ENCODE measurements around the gene WNT7A.

WNT7A gene

GRCh38 chr3:13795816-13796215 is 84.1 kb downstream of the WNT7A start:
- Histone ChIP-seq H3K9me3 (ENCODE audit: insufficient read depth, low read depth, low read length) (peaks cover 2% of the 10 kb centered on the region), H4K8ac (ENCODE audit: low read depth, low read length) (no peak overlapping the region), H3K27me3 (ENCODE audit: insufficient read depth, low read length) (no peaks in the 10 kb centered on the region), H3K79me2 (ENCODE audit: control insufficient read depth, insufficient read depth, low read length, poor library complexity) (no peaks in the 10 kb centered on the region), H4K91ac (ENCODE audit: low read depth, low read length) (no peak overlapping the region), H3K23ac (ENCODE audit: low read length) (no peak overlapping the region), H2BK5ac (ENCODE audit: low read depth, low read length, poor library complexity) (no peak overlapping the region), H3K4ac (ENCODE audit: low read depth, low read length) (no peak overlapping the region), H2BK120ac (ENCODE audit: insufficient read depth, low read length, poor library complexity) (no peak overlapping the region), H3K27ac (ENCODE audit: low read depth, low read length) (no peak overlapping the region), H2AK5ac (ENCODE audit: low read length) (no peak overlapping the region), H2AFZ (ENCODE audit: insufficient read depth, low read length, poor library complexity) (no peak overlapping the region), H3K4me3 (ENCODE audit: low read depth, low read length) (no peak overlapping the region), H4K12ac (ENCODE audit: low read depth, low read length) (no peak overlapping the region), H2BK12ac (ENCODE audit: low read length) (no peak overlapping the region), H3K9ac (ENCODE audit: low read length) (no peak overlapping the region), H3K14ac (ENCODE audit: low read length) (no peak overlapping the region), H3K79me1 (ENCODE audit: low read length) (no peaks in the 10 kb centered on the region), H3K36me3 (ENCODE audit: control insufficient read depth in 1 of 2, insufficient read depth in 2 of 2, low read length in 2 of 2) (no peaks in the 10 kb centered on the region), H3K18ac (ENCODE audit: low read length) (no peak overlapping the region), H3K4me2 (ENCODE audit: low read length) (no peak overlapping the region), H3K4me1 (ENCODE audit: control insufficient read depth in 1 of 2, insufficient read depth in 2 of 2, low read length in 2 of 2) (no peaks in the 10 kb centered on the region)
- no peak for DNase-seq
- no CpG with 5 or more reads among the region's 17 CpGs for WGBS (ENCODE audit: extremely low coverage, insufficient coverage, insufficient read length)

- Histone ChIP-seq H4K12ac (ENCODE audit: low read depth, low read length) (no peak overlapping the region), H3K27ac (ENCODE audit: low read depth, low read length) (no peak overlapping the region), H3K4me3 (ENCODE audit: low read depth, low read length) (no peak overlapping the region), H4K91ac (ENCODE audit: low read depth, low read length) (no peak overlapping the region), H3K4ac (ENCODE audit: low read depth, low read length) (no peak overlapping the region), H3K18ac (ENCODE audit: low read length) (no peak overlapping the region), H4K8ac (ENCODE audit: low read depth, low read length) (no peak overlapping the region), H3K9ac (ENCODE audit: low read length) (no peak overlapping the region), H3K79me1 (ENCODE audit: low read length) (no peaks in the 10 kb centered on the region), H3K9me3 (ENCODE audit: insufficient read depth, low read depth, low read length) (peaks cover 2% of the 10 kb centered on the region), H3K79me2 (ENCODE audit: control insufficient read depth, insufficient read depth, low read length, poor library complexity) (no peaks in the 10 kb centered on the region), H2BK5ac (ENCODE audit: low read depth, low read length, poor library complexity) (no peak overlapping the region), H3K14ac (ENCODE audit: low read length) (no peak overlapping the region), H3K23ac (ENCODE audit: low read length) (no peak overlapping the region), H2BK12ac (ENCODE audit: low read length) (no peak overlapping the region), H3K4me1 (ENCODE audit: control insufficient read depth in 1 of 2, insufficient read depth in 2 of 2, low read length in 2 of 2) (no peaks in the 10 kb centered on the region), H2BK120ac (ENCODE audit: insufficient read depth, low read length, poor library complexity) (no peak overlapping the region), H2AK5ac (ENCODE audit: low read length) (no peak overlapping the region), H3K27me3 (ENCODE audit: insufficient read depth, low read length) (no peaks in the 10 kb centered on the region), H3K36me3 (ENCODE audit: control insufficient read depth in 1 of 2, insufficient read depth in 2 of 2, low read length in 2 of 2) (no peaks in the 10 kb centered on the region), H2AFZ (ENCODE audit: insufficient read depth, low read length, poor library complexity) (no peak overlapping the region), H3K4me2 (ENCODE audit: low read length) (no peak overlapping the region)
- no peak for DNase-seq
- no CpG with 5 or more reads among the region's 9 CpGs for WGBS (ENCODE audit: extremely low coverage, insufficient coverage, insufficient read length)
These were observed 85.5 kb downstream of the WNT7A start for GRCh38 chr3:13794322-13794721.

- Histone ChIP-seq H2BK5ac (ENCODE audit: low read depth, low read length, poor library complexity) (no peak overlapping the region), H4K8ac (ENCODE audit: low read depth, low read length) (no peak overlapping the region), H3K4me1 (ENCODE audit: control insufficient read depth in 1 of 2, insufficient read depth in 2 of 2, low read length in 2 of 2) (no peaks in the 10 kb centered on the region), H3K36me3 (ENCODE audit: control insufficient read depth in 1 of 2, insufficient read depth in 2 of 2, low read length in 2 of 2) (no peaks in the 10 kb centered on the region), H4K91ac (ENCODE audit: low read depth, low read length) (no peak overlapping the region), H3K4ac (ENCODE audit: low read depth, low read length) (no peak overlapping the region), H3K9me3 (ENCODE audit: insufficient read depth, low read depth, low read length) (peaks cover 2% of the 10 kb centered on the region), H3K9ac (ENCODE audit: low read length) (no peak overlapping the region), H3K27ac (ENCODE audit: low read depth, low read length) (no peak overlapping the region), H3K18ac (ENCODE audit: low read length) (no peak overlapping the region), H2AK5ac (ENCODE audit: low read length) (no peak overlapping the region), H3K23ac (ENCODE audit: low read length) (no peak overlapping the region), H3K79me1 (ENCODE audit: low read length) (no peaks in the 10 kb centered on the region), H4K12ac (ENCODE audit: low read depth, low read length) (no peak overlapping the region), H3K4me3 (ENCODE audit: low read depth, low read length) (no peak overlapping the region), H3K79me2 (ENCODE audit: control insufficient read depth, insufficient read depth, low read length, poor library complexity) (no peaks in the 10 kb centered on the region), H3K4me2 (ENCODE audit: low read length) (no peak overlapping the region), H2BK120ac (ENCODE audit: insufficient read depth, low read length, poor library complexity) (no peak overlapping the region), H2BK12ac (ENCODE audit: low read length) (no peak overlapping the region), H3K14ac (ENCODE audit: low read length) (no peak overlapping the region), H2AFZ (ENCODE audit: insufficient read depth, low read length, poor library complexity) (no peak overlapping the region), H3K27me3 (ENCODE audit: insufficient read depth, low read length) (no peaks in the 10 kb centered on the region)
- WGBS (ENCODE audit: extremely low coverage, insufficient coverage, insufficient read length), result no CpG with 5 or more reads among the region's 12 CpGs
- no peak for DNase-seq
These were observed 86.4 kb downstream of the WNT7A start for GRCh38 chr3:13793451-13793850.

GRCh38 chr3:13792512-13793371 is 87.1 kb downstream of the WNT7A start:
- Histone ChIP-seq H3K4ac (ENCODE audit: low read depth, low read length) (no peak overlapping the region), H3K4me1 (ENCODE audit: control insufficient read depth in 1 of 2, insufficient read depth in 2 of 2, low read length in 2 of 2) (no peaks in the 10 kb centered on the region), H3K23ac (ENCODE audit: low read length) (no peak overlapping the region), H3K9ac (ENCODE audit: low read length) (no peak overlapping the region), H3K4me2 (ENCODE audit: low read length) (no peak overlapping the region), H4K8ac (ENCODE audit: low read depth, low read length) (no peak overlapping the region), H2AK5ac (ENCODE audit: low read length) (no peak overlapping the region), H2BK5ac (ENCODE audit: low read depth, low read length, poor library complexity) (no peak overlapping the region), H3K9me3 (ENCODE audit: insufficient read depth, low read depth, low read length) (peaks cover 2% of the 10 kb centered on the region), H2AFZ (ENCODE audit: insufficient read depth, low read length, poor library complexity) (no peak overlapping the region), H3K14ac (ENCODE audit: low read length) (no peak overlapping the region), H2BK120ac (ENCODE audit: insufficient read depth, low read length, poor library complexity) (no peak overlapping the region), H3K79me1 (ENCODE audit: low read length) (no peaks in the 10 kb centered on the region), H2BK12ac (ENCODE audit: low read length) (no peak overlapping the region), H3K27me3 (ENCODE audit: insufficient read depth, low read length) (no peaks in the 10 kb centered on the region), H4K12ac (ENCODE audit: low read depth, low read length) (no peak overlapping the region), H3K4me3 (ENCODE audit: low read depth, low read length) (no peak overlapping the region), H3K18ac (ENCODE audit: low read length) (no peak overlapping the region), H3K27ac (ENCODE audit: low read depth, low read length) (no peak overlapping the region), H3K79me2 (ENCODE audit: control insufficient read depth, insufficient read depth, low read length, poor library complexity) (no peaks in the 10 kb centered on the region), H3K36me3 (ENCODE audit: control insufficient read depth in 1 of 2, insufficient read depth in 2 of 2, low read length in 2 of 2) (no peaks in the 10 kb centered on the region), H4K91ac (ENCODE audit: low read depth, low read length) (no peak overlapping the region)
- no CpG with 5 or more reads among the region's 29 CpGs for WGBS (ENCODE audit: extremely low coverage, insufficient coverage, insufficient read length)
- DNase-seq, result no peak
